K562 (cell line): ENCODE results near the gene TP53RK. TPM values are rescaled to one million over a fixed set of nuclear protein-coding genes. Genes with fewer than 3 reads are reported as not detected.

Source experiments
- ATAC-seq: fragments of 200-7000 bp; cut with Tn5 transposase; 3 replicates; pipeline ENCODE4 v1.9.1; 2020; ENCODE audit warnings: moderate library complexity
- BruUV-seq: library from RNA; stranded (reverse); fragments of 400-500 nt; replicated peaks from 2 replicates; lab custom pipeline; 2021; lab: Mats Ljungman, UMichigan
- CTCF ChIA-PET: fragments of 300-600 bp; formaldehyde crosslinking; extraction: SDS; loops from one replicate; lab custom pipeline; 2021; ENCODE audit warnings: low intra/inter-chr PET ratio; lab: Yijun Ruan, JAX
- POLR2A ChIA-PET: fragments of 300-600, 350-650 bp; sonication (Branson Sonifier 250); formaldehyde crosslinking; extraction: SDS; loops from one replicate; lab custom pipeline; 2021; ENCODE audit warnings: antibody characterized with exemption, inconsistent platforms; lab: Yijun Ruan, JAX
- DNase-seq, 4 experiments: peaks; one replicate each; pipeline versions ENCODE4 v3.0.0 to v3.0.0-alpha.2; 2011 to 2018; ENCODE audit warnings: low spot score in 3 of 4, mixed read lengths in 3 of 4; ENCODE audit errors: extremely low read depth in 1 of 4
- FAIRE-seq: peaks from 2 replicates; lab custom pipeline; 2011; peaks lifted over from hg19 to GRCh38; lab: Jason Lieb, UNC
- H2AFZ ChIP-seq: 2 replicates; pipeline ENCODE4 v1.6.0; 2011; ENCODE audit warnings: low read depth, low read length, control low read depth, inconsistent platforms
- H3K27ac ChIP-seq: fragments of 200-600 bp; 3 replicates; pipeline ENCODE4 v1.8.0; 2011; ENCODE audit warnings: low read depth, mild to moderate bottlenecking, control low read depth, inconsistent platforms, low read length, moderate library complexity, mixed read lengths; ENCODE audit errors: extremely low read depth
- H3K27me3 ChIP-seq, 2 experiments: fragments of 300-600 bp in 1 of 2; 2 replicates in 1 of 2; 3 replicates in 1 of 2; pipeline versions ENCODE4 v1.6.0 to v1.8.0; 2011; ENCODE audit warnings: inconsistent platforms in 2 of 2, low read length in 2 of 2, mild to moderate bottlenecking in 1 of 2, mixed read lengths in 1 of 2, moderate library complexity in 1 of 2; ENCODE audit not compliant: control insufficient read depth in 2 of 2, insufficient read depth in 2 of 2
- H3K36me3 ChIP-seq: fragments of 300-600 bp; 3 replicates; pipeline ENCODE4 v1.8.0; 2011; ENCODE audit warnings: mild to moderate bottlenecking, low read length, inconsistent platforms; ENCODE audit not compliant: control insufficient read depth, insufficient read depth
- H3K4me1 ChIP-seq, 2 experiments: fragments of 200-600 bp in 1 of 2; replicated peaks in 1 of 2; 2 replicates in 1 of 2; 3 replicates in 1 of 2; pipeline versions ENCODE4 v1.5.1 to v1.8.0; 2011; ENCODE audit warnings: inconsistent platforms in 2 of 2, low read length in 2 of 2, mild to moderate bottlenecking in 1 of 2, mixed read lengths in 1 of 2, moderate library complexity in 1 of 2; ENCODE audit not compliant: control insufficient read depth in 2 of 2, insufficient read depth in 2 of 2
- H3K4me2 ChIP-seq: 2 replicates; pipeline ENCODE4 v1.6.1; 2011; ENCODE audit warnings: low read length, control low read depth, inconsistent platforms, mixed read lengths; ENCODE audit not compliant: insufficient read depth
- H3K4me3 ChIP-seq: fragments of 200-600 bp; sonication (generic), shearing (Covaris generic); 2 replicates; pipeline ENCODE4 v1.5.1; 2016; ENCODE audit warnings: control low read depth, inconsistent platforms
- H3K79me2 ChIP-seq: fragments of 200-600 bp; 3 replicates; pipeline ENCODE4 v1.8.0; 2011; ENCODE audit warnings: low read length, inconsistent platforms; ENCODE audit not compliant: control insufficient read depth, insufficient read depth
- H3K9ac ChIP-seq, 2 experiments: 2 replicates each; pipeline versions ENCODE4 v1.6.0 to v1.6.1; 2011; ENCODE audit warnings: low read depth in 2 of 2, low read length in 2 of 2, control low read depth in 1 of 2, inconsistent platforms in 1 of 2, mild to moderate bottlenecking in 1 of 2, mixed read lengths in 1 of 2; ENCODE audit not compliant: insufficient read depth in 1 of 2
- H3K9me1 ChIP-seq: one replicate; pipeline ENCODE4 v1.6.0; 2011; ENCODE audit warnings: inconsistent platforms, mild to moderate bottlenecking, low read length, moderate library complexity; ENCODE audit not compliant: control insufficient read depth, insufficient read depth
- H3K9me3 ChIP-seq: replicated peaks from 2 replicates; pipeline ENCODE4 v1.5.1; 2011; ENCODE audit warnings: low read depth, low read length, inconsistent platforms; ENCODE audit not compliant: control insufficient read depth, insufficient read depth
- H4K20me1 ChIP-seq: replicated peaks from 2 replicates; pipeline ENCODE4 v1.6.1; 2011; ENCODE audit warnings: low read length, inconsistent platforms, mixed read lengths; ENCODE audit not compliant: control insufficient read depth, insufficient read depth
- HMGN3 ChIP-seq: IDR thresholded peaks from 2 replicates; pipeline ENCODE4 v1.6.1; 2011; ENCODE audit warnings: borderline replicate concordance, low read depth, mild to moderate bottlenecking, mixed read lengths, low read length; ENCODE audit not compliant: insufficient read length; ENCODE audit errors: extremely low read depth
- KLF16 ChIP-seq: IDR thresholded peaks from 2 replicates; pipeline ENCODE4 v1.6.1; 2016; ENCODE audit warnings: antibody characterized with exemption
- MYNN ChIP-seq, 2 experiments: sonication (generic); formaldehyde crosslinking in 1 of 2; IDR thresholded peaks; 2 replicates each; pipeline versions ENCODE4 v1.5.0 to v1.6.1; 2016 to 2020; ENCODE audit warnings: antibody characterized with exemption in 1 of 2, missing genetic modification reagents in 1 of 2
- NFE2 ChIP-seq: IDR thresholded peaks from 2 replicates; pipeline ENCODE4 v1.6.1; 2014; ENCODE audit warnings: antibody characterized with exemption, low read depth
- PBX2 ChIP-seq, 2 experiments: IDR thresholded peaks in 1 of 2; conservative IDR thresholded peaks in 1 of 2; 2 replicates each; pipeline ENCODE4 v1.6.1; 2016; ENCODE audit warnings: low read depth in 2 of 2, mild to moderate bottlenecking in 1 of 2, missing compliant biosample characterization in 1 of 2, missing genetic modification characterization in 1 of 2, moderate library complexity in 1 of 2
- RAD51 ChIP-seq: fragments of 450-650 bp; IDR thresholded peaks from 2 replicates; pipeline ENCODE4 v1.7.1; 2016; ENCODE audit warnings: low read depth, mild to moderate bottlenecking, borderline replicate concordance
- RFX1 ChIP-seq: fragments of 450-650 bp; IDR thresholded peaks from 2 replicates; pipeline ENCODE4 v1.6.1; 2016; ENCODE audit warnings: mild to moderate bottlenecking, moderate library complexity
- ZC3H8 ChIP-seq: fragments of 450-650 bp; IDR thresholded peaks from 2 replicates; pipeline ENCODE4 v1.6.1; 2017
- ZNF253 ChIP-seq: fragments of 250-450 bp; sonication (Bioruptor Pico); conservative IDR thresholded peaks from 2 replicates; pipeline ENCODE4 v1.6.1; 2021; ENCODE audit warnings: mild to moderate bottlenecking
- ZNF3 ChIP-seq: fragments of 250-450 bp; sonication (Bioruptor Pico); IDR thresholded peaks from 2 replicates; pipeline ENCODE4 v1.5.0; 2021; ENCODE audit warnings: mild to moderate bottlenecking, moderate library complexity
- WGBS: fragments of 100-300 bp; shearing (Covaris generic); methylation state at CpG from one replicate; pipeline ENCODE4 v1.1.6; 2016; ENCODE audit warnings: low coverage, mixed read lengths; ENCODE audit not compliant: insufficient coverage; ENCODE audit errors: missing lambda C conversion rate; 5-methylcytosine and 5-hydroxymethylcytosine counted together
- in situ Hi-C: fragments of 300-500 bp; cut with MboI; formaldehyde crosslinking; loops from 4 replicates; pipeline ENCODE4 v1.15.0; 2018; ENCODE audit warnings: inconsistent platforms, mixed read lengths
- intact Hi-C: fragments of 100-400 bp; cut with micrococcal nuclease; formaldehyde crosslinking; loops from 2 replicates; pipeline ENCODE4 v1.14.2; 2022
- polyA plus RNA-seq, 8 experiments: library from polyadenylated mRNA; depleted of rRNA in 4 of 8; stranded (reverse) in 5 of 8; unstranded in 3 of 8; fragments of >200 nt; fragmentation: Nextera tagmentation in 2 of 8; fragmentation: Illumina TruSeq in 1 of 8; extraction: Ambion mirVana in 2 of 8; extraction: Trizol in 1 of 8; gene quantifications; 2 replicates each; pipeline versions ENCODE4 v1.2.1 to v1.2.3, GENCODE V29; 2011 to 2014; ENCODE audit warnings: inconsistent platforms in 1 of 8, missing spikeins in 1 of 8
- total RNA-seq, 7 experiments: library from RNA; depleted of rRNA in 6 of 7; stranded (reverse); fragments of >200 nt in 6 of 7; fragmentation: Illumina TruSeq in 2 of 7; extraction: Trizol in 2 of 7; gene quantifications; 2 replicates each; pipeline versions ENCODE4 v1.2.1 to v1.2.3, GENCODE V29; 2011 to 2021; ENCODE audit warnings: low replicate concordance in 1 of 7

Gene TP53RK
- total and polyA plus RNA-seq, 9 of the 15 experiments (the other 6 are each of a cell fraction or from before 2014, with no cell fraction given) = 2.9 to 43.5 (median 17.2) TPM

- Histone ChIP-seq H3K4me2 (no peak overlapping the region), H3K9me1 (no peaks in the 10 kb centered on the region)
- in situ Hi-C loops = no loop called here
- ATAC-seq (no peak), DNase-seq (no peak), FAIRE-seq (no peak)
- CTCF ChIA-PET = interaction anchor here (0.6 kb wide), 1 partner anchor 667 kb away, joined by 3 read pairs; the partner anchor contains the start of gene SLC12A5
- TF ChIP-seq ZNF3 (no peak), RFX1 (peak; percentile 64), MYNN (IDR thresholded peaks at IDR 0.05) (peak; percentile 66; the same call in 1 of the 2 replicates), MYNN (CRISPR knock-in tag; IDR thresholded peaks at IDR 0.05) (no peak), KLF16 (no peak), HMGN3 (no peak)
- TF ChIP-seq, all 486 proteins: peak for 2
- Histone ChIP-seq H3K79me2 (no peaks in the 10 kb centered on the region), H3K9me3 (no peaks in the 10 kb centered on the region), H3K9ac (no peak overlapping the region), H3K27ac (no peak overlapping the region), H2AFZ (peak overlapping the region; percentile 3; the same call in 1 of the 2 replicates), H3K36me3 (no peaks in the 10 kb centered on the region), H3K4me3 (no peak overlapping the region), H4K20me1 (no peaks in the 10 kb centered on the region), H3K27me3 (no peaks in the 10 kb centered on the region), H3K4me1 (peaks cover 0 to 25% of the 10 kb centered on the region in 2 experiments; a peak in 3 of 5 replicates)
- 14% methylated on average over 3 of the region's 3 CpGs for WGBS
- POLR2A ChIA-PET = interaction anchor here (1.4 kb wide), 1 partner anchor 13 kb away, joined by 3 read pairs; no protein-coding TSS in a partner anchor
- BruUV-seq = no TSS peak
- intact Hi-C loops = loop anchor here (5.0 kb wide), 1 partner anchor 134 kb away; no protein-coding TSS in a partner anchor
Measured at GRCh38 chr20:46695892-46696291, 6.6 kb upstream of the TP53RK start.

GRCh38 chr20:46694484-46694883 is 5.2 kb upstream of the TP53RK start:
- Histone ChIP-seq H3K9me1 (no peaks in the 10 kb centered on the region), H3K4me3 (no peak overlapping the region), H3K79me2 (no peaks in the 10 kb centered on the region), H3K36me3 (no peaks in the 10 kb centered on the region), H3K4me1 (peaks cover 0 to 21% of the 10 kb centered on the region in 2 experiments; a peak in 3 of 5 replicates), H4K20me1 (no peaks in the 10 kb centered on the region), H2AFZ (peak overlapping the region; percentile 87), H3K9me3 (no peaks in the 10 kb centered on the region), H3K27ac (peak overlapping the region; percentile 31; the same call in 1 of the 3 replicates), H3K27me3 (no peaks in the 10 kb centered on the region), H3K4me2 (peak overlapping the region; percentile 2; the same call in 1 of the 2 replicates), H3K9ac (no peak overlapping the region)
- ChIA-PET POLR2A (interaction anchor here (1.0 to 1.7 kb wide), 3 partner anchors 8 to 306 kb away, joined by 3 to 9 read pairs (median 6); no protein-coding TSS in a partner anchor), CTCF (no interaction called here)
- intact Hi-C loops (no loop called here), in situ Hi-C loops (no loop called here)
- peak; percentile 35 to 70 (median 54) for DNase-seq
- no TSS peak for BruUV-seq
- FAIRE-seq = peak; percentile 78
- ATAC-seq = peak; percentile 76
- 17% methylated on average over 2 of the region's 2 CpGs for WGBS
- TF ChIP-seq RAD51 (peak; percentile 85), NFE2 (peak; percentile 49; the same call in 1 of the 2 replicates), ZC3H8 (no peak), ZNF253 (CRISPR knock-in tag) (no peak), PBX2 (CRISPR knock-in tag; IDR thresholded peaks at IDR 0.05; ENCODE audit: low read depth) (no peak), PBX2 (tag; conservative IDR thresholded peaks at IDR 0.05; ENCODE audit: low read depth) (peak; percentile 71)
